ENCODE results near the gene SCO1.

Gene SCO1

DNA sequence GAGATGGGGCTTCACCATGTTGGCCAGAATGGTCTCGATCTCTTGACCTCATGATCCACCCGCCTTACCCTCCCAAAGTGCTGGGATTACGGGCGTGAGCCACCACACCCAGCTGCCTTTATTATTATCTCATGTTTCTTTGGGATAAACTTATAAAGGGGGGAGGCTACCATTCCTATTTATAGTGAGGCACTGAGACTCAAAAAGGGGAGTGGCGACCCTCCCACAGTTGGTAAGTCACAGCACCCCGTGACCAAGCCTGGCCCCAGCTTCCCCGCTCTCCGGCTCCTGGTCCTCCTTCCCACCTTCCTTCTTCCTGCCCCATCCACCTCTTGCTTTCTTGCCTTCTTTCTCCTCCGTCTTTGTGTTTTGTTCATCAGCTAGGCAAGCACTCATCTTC, 45.4 kb downstream of the SCO1 start:
- Histone ChIP-seq H3K4me1 (ENCODE audit: low read length) (no peaks in the 10 kb centered on the region), H3K27me3 (ENCODE audit: low read depth, low read length) (no peaks in the 10 kb centered on the region)
- no peak for TF ChIP-seq EZH2phosphoT487 (IDR thresholded peaks at IDR 0.05; ENCODE audit: low read depth)
- TF ChIP-seq, protein P1, sequence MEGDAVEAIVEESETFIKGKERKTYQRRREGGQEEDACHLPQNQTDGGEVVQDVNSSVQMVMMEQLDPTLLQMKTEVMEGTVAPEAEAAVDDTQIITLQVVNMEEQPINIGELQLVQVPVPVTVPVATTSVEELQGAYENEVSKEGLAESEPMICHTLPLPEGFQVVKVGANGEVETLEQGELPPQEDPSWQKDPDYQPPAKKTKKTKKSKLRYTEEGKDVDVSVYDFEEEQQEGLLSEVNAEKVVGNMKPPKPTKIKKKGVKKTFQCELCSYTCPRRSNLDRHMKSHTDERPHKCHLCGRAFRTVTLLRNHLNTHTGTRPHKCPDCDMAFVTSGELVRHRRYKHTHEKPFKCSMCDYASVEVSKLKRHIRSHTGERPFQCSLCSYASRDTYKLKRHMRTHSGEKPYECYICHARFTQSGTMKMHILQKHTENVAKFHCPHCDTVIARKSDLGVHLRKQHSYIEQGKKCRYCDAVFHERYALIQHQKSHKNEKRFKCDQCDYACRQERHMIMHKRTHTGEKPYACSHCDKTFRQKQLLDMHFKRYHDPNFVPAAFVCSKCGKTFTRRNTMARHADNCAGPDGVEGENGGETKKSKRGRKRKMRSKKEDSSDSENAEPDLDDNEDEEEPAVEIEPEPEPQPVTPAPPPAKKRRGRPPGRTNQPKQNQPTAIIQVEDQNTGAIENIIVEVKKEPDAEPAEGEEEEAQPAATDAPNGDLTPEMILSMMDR (IDR thresholded peaks at IDR 0.05; ENCODE audit: low read depth, low read length): no peak

GRCh38 chr17:10649602-10650001, 47.7 kb downstream of the SCO1 start:
- no peaks in the 10 kb centered on the region for H3K4me1 ChIP-seq (ENCODE audit: low read length)
- H3K4me2 ChIP-seq (ENCODE audit: low read length): no peak overlapping the region
- no peak overlapping the region for H2AFZ ChIP-seq (ENCODE audit: low read depth, low read length)
- H3K9me3 ChIP-seq (ENCODE audit: insufficient read depth, low read length): no peaks in the 10 kb centered on the region
- no peaks in the 10 kb centered on the region for H3K36me3 ChIP-seq (replicated peaks; ENCODE audit: low read depth, low read length)
- no peak overlapping the region for H3K4me3 ChIP-seq (ENCODE audit: low read length)
- H3K9ac ChIP-seq (ENCODE audit: low read length): no peak overlapping the region
- TF ChIP-seq EZH2phosphoT487 (IDR thresholded peaks at IDR 0.05; ENCODE audit: low read depth): no peak
- TF ChIP-seq, protein P1 (IDR thresholded peaks at IDR 0.05; ENCODE audit: low read depth, low read length): no peak
- H4K20me1 ChIP-seq (ENCODE audit: insufficient read depth, low read length): no peaks in the 10 kb centered on the region
- no peak overlapping the region for H3K27ac ChIP-seq (ENCODE audit: low read length)
- H3K79me2 ChIP-seq (ENCODE audit: low read length): no peaks in the 10 kb centered on the region
- H3K27me3 ChIP-seq (ENCODE audit: low read depth, low read length): no peaks in the 10 kb centered on the region

More for the DNA sequence above, 45.4 kb downstream of the SCO1 start:
- Histone ChIP-seq H3K9ac (ENCODE audit: low read length) (no peak overlapping the region), H3K9me3 (ENCODE audit: insufficient read depth, low read length) (no peaks in the 10 kb centered on the region), H2AFZ (ENCODE audit: low read depth, low read length) (no peak overlapping the region), H3K36me3 (replicated peaks; ENCODE audit: low read depth, low read length) (no peaks in the 10 kb centered on the region), H3K4me2 (ENCODE audit: low read length) (no peak overlapping the region), H3K27ac (ENCODE audit: low read length) (no peak overlapping the region), H4K20me1 (ENCODE audit: insufficient read depth, low read length) (no peaks in the 10 kb centered on the region), H3K79me2 (ENCODE audit: low read length) (no peaks in the 10 kb centered on the region), H3K4me3 (ENCODE audit: low read length) (no peak overlapping the region)

DNA sequence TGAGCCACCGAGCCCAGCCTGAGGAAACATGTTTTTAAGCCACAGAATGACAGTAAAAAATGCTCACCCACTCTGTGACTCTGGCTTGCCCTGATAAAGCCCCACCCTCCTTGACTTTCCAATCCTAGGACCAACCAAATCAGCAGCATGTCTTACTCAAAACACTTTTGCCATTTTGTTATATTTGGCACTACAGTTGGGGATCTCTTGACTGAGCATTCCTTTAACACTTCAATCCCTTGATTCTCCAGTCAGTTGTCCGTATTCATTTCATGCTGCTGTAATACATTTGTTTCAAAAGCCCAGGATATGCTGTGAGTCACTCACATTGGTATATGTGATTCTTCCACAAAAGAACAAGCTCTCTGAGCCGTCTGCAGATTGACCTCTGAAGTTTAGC, 48.4 kb downstream of the SCO1 start:
- Histone ChIP-seq H3K4me2 (ENCODE audit: low read length) (no peak overlapping the region), H3K4me1 (ENCODE audit: low read length) (no peaks in the 10 kb centered on the region), H3K79me2 (ENCODE audit: low read length) (no peaks in the 10 kb centered on the region), H4K20me1 (ENCODE audit: insufficient read depth, low read length) (no peaks in the 10 kb centered on the region), H3K27me3 (ENCODE audit: low read depth, low read length) (no peaks in the 10 kb centered on the region), H3K4me3 (ENCODE audit: low read length) (no peak overlapping the region), H3K9ac (ENCODE audit: low read length) (no peak overlapping the region), H3K9me3 (ENCODE audit: insufficient read depth, low read length) (no peaks in the 10 kb centered on the region), H3K27ac (ENCODE audit: low read length) (no peak overlapping the region), H3K36me3 (replicated peaks; ENCODE audit: low read depth, low read length) (no peaks in the 10 kb centered on the region), H2AFZ (ENCODE audit: low read depth, low read length) (no peak overlapping the region)
- TF ChIP-seq, protein P1 (IDR thresholded peaks at IDR 0.05; ENCODE audit: low read depth, low read length): no peak
- TF ChIP-seq EZH2phosphoT487 (IDR thresholded peaks at IDR 0.05; ENCODE audit: low read depth): no peak

DNA sequence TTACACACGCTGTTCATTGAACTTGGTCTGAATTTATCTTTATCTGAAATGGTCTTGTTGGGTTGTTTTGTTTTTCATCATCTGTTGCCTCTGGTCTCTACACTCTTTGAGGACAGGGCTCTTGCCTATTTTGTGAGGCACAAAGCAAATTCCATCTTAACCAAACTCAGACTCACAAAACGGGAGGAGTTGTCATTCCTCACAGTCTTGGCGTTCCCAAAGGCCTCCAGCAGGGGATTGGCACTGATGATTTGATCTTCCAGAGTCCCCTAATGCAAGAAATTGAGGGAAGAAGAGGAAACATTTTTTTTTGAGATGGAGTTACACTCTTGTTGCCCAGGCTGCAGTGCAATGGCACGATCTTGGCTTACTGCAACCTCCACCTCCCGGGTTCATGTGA, 49.0 kb downstream of the SCO1 start:
- H3K4me3 ChIP-seq (ENCODE audit: low read length): no peak overlapping the region
- no peak overlapping the region for H2AFZ ChIP-seq (ENCODE audit: low read depth, low read length)
- H3K9me3 ChIP-seq (ENCODE audit: insufficient read depth, low read length): no peaks in the 10 kb centered on the region
- H3K27ac ChIP-seq (ENCODE audit: low read length): no peak overlapping the region
- no peaks in the 10 kb centered on the region for H3K4me1 ChIP-seq (ENCODE audit: low read length)
- H3K27me3 ChIP-seq (ENCODE audit: low read depth, low read length): no peaks in the 10 kb centered on the region
- H3K79me2 ChIP-seq (ENCODE audit: low read length): no peaks in the 10 kb centered on the region
- H4K20me1 ChIP-seq (ENCODE audit: insufficient read depth, low read length): no peaks in the 10 kb centered on the region
- H3K9ac ChIP-seq (ENCODE audit: low read length): no peak overlapping the region
- no peak overlapping the region for H3K4me2 ChIP-seq (ENCODE audit: low read length)
- no peak for TF ChIP-seq EZH2phosphoT487 (IDR thresholded peaks at IDR 0.05; ENCODE audit: low read depth)
- TF ChIP-seq, protein P1 (IDR thresholded peaks at IDR 0.05; ENCODE audit: low read depth, low read length): no peak
- no peaks in the 10 kb centered on the region for H3K36me3 ChIP-seq (replicated peaks; ENCODE audit: low read depth, low read length)

All from OCI-LY3 (cell line).